Esophagus squamous epithelium (tissue), 5 donors: Measurements from ENCODE around the gene FBXL17. TPM values are rescaled to one million over a fixed set of nuclear protein-coding genes. Genes with fewer than 3 reads are reported as not detected.

ENCODE experiments used
- DNase-seq: peaks from one replicate; lab custom pipeline; 2025; lab: John Stamatoyannopoulos, UW
- H3K27ac ChIP-seq, 4 donors: fragments of 200-600 bp; sonication (generic); one replicate each; pipeline ENCODE4 v1.5.1; 2016 to 2019; ENCODE audit warnings: mild to moderate bottlenecking in 1 of 4
- H3K27me3 ChIP-seq, 4 donors: fragments of 200-600 bp; sonication (generic); 1 replicate in 3 of 4; 2 replicates in 1 of 4; pipeline versions ENCODE4 v1.5.1 to v1.6.0; 2017 to 2021; ENCODE audit warnings: antibody characterized with exemption in 1 of 4
- H3K36me3 ChIP-seq, 3 donors: fragments of 200-600 bp; sonication (generic); one replicate each; pipeline ENCODE4 v1.5.1; 2016 to 2019
- H3K4me1 ChIP-seq, 3 donors: fragments of 200-600 bp; sonication (generic); one replicate each; pipeline ENCODE4 v1.5.1; 2017 to 2019
- H3K4me3 ChIP-seq, 4 donors: fragments of 200-600 bp; sonication (generic); 1 replicate in 3 of 4; 2 replicates in 1 of 4; pipeline ENCODE4 v1.5.1; 2016 to 2019; ENCODE audit warnings: mild to moderate bottlenecking in 2 of 4, moderate library complexity in 1 of 4
- H3K9me3 ChIP-seq, 3 donors: fragments of 200-600 bp; sonication (generic); one replicate each; pipeline ENCODE4 v1.5.1; 2016 to 2019
- CTCF ChIP-seq, 6 experiments: fragments of 450-650 bp in 4 of 6; fragments of 200-600 bp in 2 of 6; sonication (generic) in 2 of 6; IDR thresholded peaks; one replicate each; pipeline ENCODE4 v1.5.1; 2016 to 2019; ENCODE audit warnings: antibody characterized with exemption in 6 of 6, mild to moderate bottlenecking in 4 of 6, moderate library complexity in 4 of 6
- POLR2A ChIP-seq, 4 donors: fragments of 450-650 bp; IDR thresholded peaks; one replicate each; pipeline ENCODE4 v1.6.1; 2017; ENCODE audit warnings: antibody characterized with exemption in 4 of 4, mild to moderate bottlenecking in 4 of 4, moderate library complexity in 3 of 4
- WGBS, 2 donors: methylation state at CpG; one replicate each; pipeline ENCODE4 v1.1.5; 2018; 5-methylcytosine and 5-hydroxymethylcytosine counted together
- intact Hi-C: fragments of 100-400 bp; cut with DNase I; formaldehyde crosslinking; loops from one replicate; pipeline ENCODE4 v1.15.0; 2022
- total RNA-seq, 4 donors: library from RNA; depleted of rRNA; stranded (reverse); fragments of >200 nt; gene quantifications; one replicate each; pipeline ENCODE4 v1.1.0, GENCODE V29; 2016
- donor health status: DM: yes; HTN: yes; CAD: no.

Gene FBXL17
- total RNA-seq, 4 donors from 2014 or later = 11.8 to 23.5 (median 13.8) TPM

GRCh38 chr5:108381350-108381953 lies 446 bp downstream of the FBXL17 start:
- DNase-seq = peak; percentile 48
- intact Hi-C loops = no loop called here
- Histone ChIP-seq H3K36me3 (no peaks in the 10 kb centered on the region), H3K4me1 (peaks cover 8 to 34% (median 14%) of the 10 kb centered on the region in 3 donors), H3K27ac (peak overlapping the region; percentile 94 to 100 (median 98)), H3K27me3 (no peaks in the 10 kb centered on the region), H3K4me3 (peak overlapping the region; percentile 81 to 95 (median 90)), H3K9me3 (peaks cover 0 to 4% (median 0%) of the 10 kb centered on the region in 3 donors)
- WGBS, 2 donors = 0% methylated on average over 7 of the region's 74 CpGs; no CpG with 5 or more reads in 1 of the 2 donors
- TF ChIP-seq POLR2A (IDR thresholded peaks at IDR 0.05) (peak in 1 of 4 donors; percentile 70), CTCF (IDR thresholded peaks at IDR 0.05) (no peak)

- H3K9me3 ChIP-seq = peaks cover 0 to 11% (median 0%) of the 10 kb centered on the region in 3 donors
- H3K27ac ChIP-seq = peak overlapping the region; percentile 94 to 100 (median 98)
- no peaks in the 10 kb centered on the region for H3K36me3 ChIP-seq
- H3K4me1 ChIP-seq = peaks cover 8 to 34% (median 14%) of the 10 kb centered on the region in 3 donors
- DNase-seq = no peak
- H3K4me3 ChIP-seq = peak overlapping the region; percentile 81 to 95 (median 90)
- intact Hi-C loops = no loop called here
- WGBS, 2 donors = 0% methylated on average over 3 of the region's 85 CpGs; no CpG with 5 or more reads in 1 of the 2 donors
- TF ChIP-seq POLR2A (IDR thresholded peaks at IDR 0.05) (peak in 1 of 4 donors; percentile 17), CTCF (IDR thresholded peaks at IDR 0.05) (peak in 1 of 6 experiments; percentile 4)
- H3K27me3 ChIP-seq = no peaks in the 10 kb centered on the region
Measured at GRCh38 chr5:108380531-108381349, 1.2 kb downstream of the FBXL17 start.

GRCh38 chr5:108379722-108380530 lies 2.0 kb downstream of the FBXL17 start:
- WGBS, 2 donors = 6 to 9% methylated on average over 8 of the region's 8 CpGs
- intact Hi-C loops = no loop called here
- Histone ChIP-seq H3K27me3 (no peaks in the 10 kb centered on the region), H3K36me3 (no peaks in the 10 kb centered on the region), H3K4me3 (peak overlapping the region; percentile 81 to 95 (median 90)), H3K27ac (peak overlapping the region; percentile 94 to 100 (median 98)), H3K9me3 (peaks cover 0 to 20% (median 0%) of the 10 kb centered on the region in 3 donors), H3K4me1 (peaks cover 8 to 34% (median 14%) of the 10 kb centered on the region in 3 donors)
- TF ChIP-seq POLR2A (IDR thresholded peaks at IDR 0.05) = no peak
- TF ChIP-seq CTCF (IDR thresholded peaks at IDR 0.05) = no peak
- no peak for DNase-seq

- 92 to 100% methylated on average over 1 of the region's 1 CpG for WGBS, 2 donors
- Histone ChIP-seq H3K27me3 (no peaks in the 10 kb centered on the region), H3K4me1 (peaks cover 8 to 23% (median 10%) of the 10 kb centered on the region in 3 donors), H3K9me3 (peaks cover 0 to 40% (median 12%) of the 10 kb centered on the region in 3 donors), H3K27ac (no peak overlapping the region), H3K4me3 (no peak overlapping the region), H3K36me3 (peaks cover 0 to 4% (median 0%) of the 10 kb centered on the region in 3 donors)
- no peak for DNase-seq
- intact Hi-C loops = no loop called here
- TF ChIP-seq POLR2A (IDR thresholded peaks at IDR 0.05) (no peak), CTCF (IDR thresholded peaks at IDR 0.05) (no peak)
Measured at GRCh38 chr5:108375768-108376167, 6.1 kb downstream of the FBXL17 start.
